Thyroid gland (tissue), 4 donors: Measurements from ENCODE around the gene ZNFX1.

Experiments
- POLR2A ChIP-seq, 2 donors: fragments of 450-650 bp; IDR thresholded peaks; one replicate each; pipeline ENCODE4 v1.6.1; 2017; ENCODE audit warnings: antibody characterized with exemption in 2 of 2, mild to moderate bottlenecking in 2 of 2, moderate library complexity in 1 of 2
- TF ChIP-seq, protein P1 (sequence below), 6 experiments: fragments of 200-600 bp in 3 of 6; fragments of 450-650 bp in 3 of 6; sonication (generic) in 3 of 6; IDR thresholded peaks; one replicate each; pipeline ENCODE4 v1.5.1; 2016 to 2019; ENCODE audit warnings: antibody characterized with exemption in 6 of 6, mild to moderate bottlenecking in 2 of 6, inconsistent platforms in 1 of 6, moderate library complexity in 1 of 6

DNA sequence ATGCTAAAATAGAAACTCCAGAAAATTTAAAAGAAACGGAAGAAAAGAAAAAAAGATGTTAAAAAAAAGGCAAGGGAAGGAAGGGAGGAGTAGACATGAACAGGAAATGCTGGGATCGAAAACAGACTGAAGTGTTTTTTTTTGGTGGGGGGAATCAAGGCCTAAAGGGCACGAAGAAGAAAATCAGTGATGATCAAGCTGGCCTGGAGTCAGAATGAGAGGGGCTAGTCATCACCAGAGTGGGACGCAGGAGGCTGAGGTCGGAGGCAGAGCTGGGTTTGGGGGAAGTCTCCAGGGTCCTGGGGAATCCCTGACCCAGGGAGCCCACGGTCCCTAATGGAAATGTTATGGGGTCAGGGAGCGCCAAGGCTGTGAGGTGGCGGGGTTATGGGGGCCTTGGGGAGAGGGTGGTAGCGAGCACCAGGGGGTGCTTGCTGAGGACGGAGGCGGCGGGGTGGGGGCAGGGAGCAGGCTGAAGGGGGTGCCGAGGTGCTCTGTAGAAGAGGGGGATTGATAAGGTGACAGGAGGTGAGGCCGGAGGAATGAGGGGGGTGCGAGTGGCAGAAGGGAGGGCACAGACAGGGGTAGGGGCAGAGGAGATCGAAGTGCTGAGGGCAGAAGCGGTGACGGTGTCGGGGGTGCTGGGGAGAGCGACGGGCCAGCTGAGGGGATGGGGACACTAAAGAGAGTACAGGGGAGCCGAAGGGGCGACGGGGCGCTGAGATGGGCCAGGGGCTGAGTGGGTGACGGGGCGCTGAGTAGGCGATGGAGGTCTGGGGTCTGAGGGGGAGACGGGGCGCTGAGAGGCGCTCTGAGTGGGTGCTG lies 684 bp downstream of the ZNFX1 start:
- TF ChIP-seq, protein P1, sequence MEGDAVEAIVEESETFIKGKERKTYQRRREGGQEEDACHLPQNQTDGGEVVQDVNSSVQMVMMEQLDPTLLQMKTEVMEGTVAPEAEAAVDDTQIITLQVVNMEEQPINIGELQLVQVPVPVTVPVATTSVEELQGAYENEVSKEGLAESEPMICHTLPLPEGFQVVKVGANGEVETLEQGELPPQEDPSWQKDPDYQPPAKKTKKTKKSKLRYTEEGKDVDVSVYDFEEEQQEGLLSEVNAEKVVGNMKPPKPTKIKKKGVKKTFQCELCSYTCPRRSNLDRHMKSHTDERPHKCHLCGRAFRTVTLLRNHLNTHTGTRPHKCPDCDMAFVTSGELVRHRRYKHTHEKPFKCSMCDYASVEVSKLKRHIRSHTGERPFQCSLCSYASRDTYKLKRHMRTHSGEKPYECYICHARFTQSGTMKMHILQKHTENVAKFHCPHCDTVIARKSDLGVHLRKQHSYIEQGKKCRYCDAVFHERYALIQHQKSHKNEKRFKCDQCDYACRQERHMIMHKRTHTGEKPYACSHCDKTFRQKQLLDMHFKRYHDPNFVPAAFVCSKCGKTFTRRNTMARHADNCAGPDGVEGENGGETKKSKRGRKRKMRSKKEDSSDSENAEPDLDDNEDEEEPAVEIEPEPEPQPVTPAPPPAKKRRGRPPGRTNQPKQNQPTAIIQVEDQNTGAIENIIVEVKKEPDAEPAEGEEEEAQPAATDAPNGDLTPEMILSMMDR (IDR thresholded peaks at IDR 0.05), result no peak
- no peak for TF ChIP-seq POLR2A (IDR thresholded peaks at IDR 0.05)
